ENCODE results near the gene TFAM. TPM values are rescaled to one million over a fixed set of nuclear protein-coding genes. Genes with fewer than 3 reads are reported as not detected.

TFAM gene
- total and polyA plus RNA-seq, 2 of the 8 experiments (the other 6 are each of a cell fraction or from before 2014, with no cell fraction given): 29.3 to 97.3 TPM

DNA sequence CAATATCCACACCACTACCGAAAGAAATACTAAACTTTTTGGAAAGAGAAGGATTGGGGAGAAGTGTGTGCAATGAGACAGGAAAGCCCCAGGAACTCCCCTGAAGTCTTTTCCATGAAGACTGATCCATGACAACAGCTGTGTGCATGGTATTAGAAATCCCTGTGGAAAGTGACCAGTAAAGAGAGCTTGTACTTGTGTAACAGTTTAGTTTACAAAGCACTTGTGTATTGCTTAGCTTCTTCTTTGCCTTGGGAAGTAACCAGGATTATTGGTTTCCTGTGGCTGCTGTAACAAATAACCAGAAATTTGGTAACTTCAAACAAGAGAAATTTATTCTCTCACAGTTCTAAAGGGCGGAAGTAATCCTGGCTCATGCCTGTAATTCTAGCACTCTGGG, 18.8 kb downstream of the TFAM start:
- WGBS, 2 experiments (ENCODE audit: extremely low coverage in 1 of 2, insufficient coverage in 1 of 2, insufficient read length in 1 of 2, insufficient replicate concordance in 2 of 2, low coverage in 1 of 2, low lambda C conversion rate in 2 of 2, missing lambda C conversion rate in 1 of 2): 80% methylated on average over 2 of the region's 2 CpGs; no CpG with 5 or more reads in 1 of the 2 experiments
- H3K4me1 ChIP-seq (replicated peaks in 1 of 4; ENCODE audit: control insufficient read depth in 3 of 4, insufficient read depth in 4 of 4, low read length in 3 of 4): no peaks in the 10 kb centered on the region
- H2BK20ac ChIP-seq (ENCODE audit: low read length): no peak overlapping the region
- no peak overlapping the region for H3K4me3 ChIP-seq (ENCODE audit: extremely low read depth in 1 of 4, insufficient read depth in 2 of 4, low read depth in 3 of 4, low read length in 4 of 4)
- TF ChIP-seq EZH2 (IDR thresholded peaks at IDR 0.05; ENCODE audit: low read depth, low read length, severe bottlenecking) (no peak), FOSL1 (IDR thresholded peaks at IDR 0.05; ENCODE audit: insufficient read depth, low read depth, low read length) (no peak), TAF1 (IDR thresholded peaks at IDR 0.05; ENCODE audit: low read depth, low read length) (no peak), CTCF (IDR thresholded peaks at IDR 0.05; ENCODE audit: control extremely low read depth in 1 of 3, insufficient read depth in 1 of 3, low read depth in 1 of 3, low read length in 3 of 3) (no peak), EGR1 (IDR thresholded peaks at IDR 0.05; ENCODE audit: borderline replicate concordance, low read depth, low read length) (no peak), GTF2F1 (IDR thresholded peaks at IDR 0.05; ENCODE audit: borderline replicate concordance, low read depth, low read length) (no peak)
- no peak overlapping the region for H2AK5ac ChIP-seq (ENCODE audit: low read depth, low read length)
- no peak overlapping the region for H2BK5ac ChIP-seq (ENCODE audit: low read depth, low read length)
- no peak for FAIRE-seq
- H2BK120ac ChIP-seq (replicated peaks; ENCODE audit: low read depth, low read length): no peak overlapping the region
- no peak overlapping the region for H4K8ac ChIP-seq (ENCODE audit: extremely low read depth, insufficient read depth, low read length)
- no peak overlapping the region for H3K4ac ChIP-seq (replicated peaks; ENCODE audit: insufficient read length, low read depth, low read length)
- H2BK15ac ChIP-seq (ENCODE audit: low read length): no peak overlapping the region
- H3K79me1 ChIP-seq (ENCODE audit: low read depth, low read length): no peaks in the 10 kb centered on the region
- H3K23me2 ChIP-seq (ENCODE audit: low read depth, low read length): no peaks in the 10 kb centered on the region
- H2AFZ ChIP-seq (ENCODE audit: low read length): no peak overlapping the region
- H3K79me2 ChIP-seq (ENCODE audit: control insufficient read depth in 1 of 2, insufficient read depth in 2 of 2, low read length in 2 of 2): no peaks in the 10 kb centered on the region
- no peaks in the 10 kb centered on the region; a peak in 1 of 8 replicates for H3K36me3 ChIP-seq (ENCODE audit: control insufficient read depth in 2 of 4, insufficient read depth in 4 of 4, low read length in 3 of 4)
- peaks cover 0 to 3% of the 10 kb centered on the region in 2 experiments for H4K20me1 ChIP-seq (replicated peaks in 1 of 2; ENCODE audit: control insufficient read depth in 1 of 2, insufficient read depth in 2 of 2, low read length in 2 of 2)
- H4K91ac ChIP-seq (replicated peaks; ENCODE audit: insufficient read length, low read length): no peak overlapping the region
- no peak overlapping the region for H4K5ac ChIP-seq (ENCODE audit: insufficient read length, low read depth, low read length)
- no peaks in the 10 kb centered on the region for H3K27me3 ChIP-seq (replicated peaks in 1 of 4; ENCODE audit: control insufficient read depth in 3 of 4, extremely low read depth in 1 of 4, insufficient read depth in 3 of 4, low read length in 3 of 4)
- no peak overlapping the region for H3K14ac ChIP-seq (ENCODE audit: insufficient read length)
- no peak for DNase-seq (ENCODE audit: low read depth in 1 of 2, low spot score in 2 of 2)
- H3K4me2 ChIP-seq (ENCODE audit: insufficient read depth in 1 of 2, low read depth in 2 of 2, low read length in 2 of 2): no peak overlapping the region
- ChIA-PET CTCF (ENCODE audit: partially characterized antibody) (interaction anchor here (0.7 to 2.5 kb wide), 4 partner anchors 9 to 285 kb away, joined by 3 to 7 read pairs (median 4); no protein-coding TSS in a partner anchor), POLR2A (ENCODE audit: partially characterized antibody) (interaction anchor here (0.6 kb wide), 1 partner anchor 76 kb away, joined by 4 read pairs; no protein-coding TSS in a partner anchor)
- no peak overlapping the region for H3K56ac ChIP-seq (replicated peaks; ENCODE audit: insufficient read length, low read depth, low read length)
- no peaks in the 10 kb centered on the region for H3K9me3 ChIP-seq (ENCODE audit: insufficient read depth in 2 of 2, low read depth in 1 of 2, low read length in 1 of 2)
- H3K9ac ChIP-seq (replicated peaks in 1 of 4; ENCODE audit: extremely low read depth in 1 of 4, low read depth in 3 of 4, low read length in 3 of 4): no peak overlapping the region
- H2BK12ac ChIP-seq (ENCODE audit: low read depth, low read length): no peak overlapping the region
- H3K27ac ChIP-seq (ENCODE audit: low read depth, low read length): no peak overlapping the region
- no peak overlapping the region for H3K18ac ChIP-seq (ENCODE audit: extremely low read depth, low read length)
- no peak overlapping the region for H3K23ac ChIP-seq (ENCODE audit: insufficient read length)

Measured in H1 (cell line).